SW480 (cell line): ENCODE results near the gene DELE1.
"Not testable (repeated sequence)": the region's sequence is repeated elsewhere in the genome, so short reads cannot be mapped to it uniquely, and the experiment has no call there.

Experiments used
- DNase-seq: peaks from one replicate; pipeline ENCODE4 v3.0.0-alpha.2; 2016; ENCODE audit warnings: low spot score

DELE1 gene

DNA sequence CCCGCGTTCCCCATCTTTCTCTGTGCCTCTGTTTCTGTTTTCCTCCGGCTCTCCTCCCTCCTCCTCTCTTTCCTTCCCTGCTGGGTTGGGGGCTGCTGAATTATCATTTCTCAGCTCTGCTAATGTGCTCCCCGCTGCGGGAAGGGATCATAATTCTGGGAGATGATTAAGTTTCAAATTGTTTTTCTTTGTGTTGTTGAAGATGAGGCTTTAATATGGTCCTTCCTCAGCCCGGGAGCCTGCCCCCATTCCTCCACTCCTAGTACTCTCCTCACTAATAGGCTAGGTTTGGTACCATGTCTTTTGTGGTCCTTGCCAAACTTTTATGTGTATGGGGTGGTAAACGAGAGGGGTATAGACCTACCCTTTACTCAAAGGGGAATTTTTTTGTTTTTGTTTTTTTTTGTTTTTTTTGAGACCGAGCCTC, 39.8 kb upstream of the DELE1 start:
- no peak for DNase-seq

DNA sequence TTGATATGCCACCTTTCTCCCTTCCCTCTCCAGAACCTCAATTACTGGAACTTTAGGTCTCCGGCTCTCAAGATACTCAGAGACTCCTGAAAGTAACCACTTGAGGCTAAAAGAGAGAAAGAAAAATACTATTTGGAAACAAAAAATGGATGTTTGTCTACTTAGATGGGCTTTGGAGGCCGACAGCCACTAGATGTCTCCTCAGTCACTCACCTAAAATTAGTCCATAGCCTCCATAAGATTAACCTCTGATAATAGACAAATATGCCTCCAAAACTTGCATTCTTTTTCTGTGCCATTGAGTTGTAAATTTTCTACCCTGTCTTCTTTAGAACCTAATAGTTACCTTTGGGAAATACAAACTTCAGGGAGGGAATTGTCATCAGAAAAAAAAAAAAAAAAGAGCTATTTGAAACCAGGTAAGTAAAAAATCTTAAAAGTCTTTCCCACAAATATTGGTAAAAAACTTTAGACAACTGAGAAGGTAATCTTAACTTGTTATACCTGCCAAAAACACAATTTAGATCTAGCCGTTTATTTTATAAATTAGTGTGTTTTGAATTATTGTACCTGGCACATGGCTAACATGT, 34.3 kb upstream of the DELE1 start:
- DNase-seq, result no peak

DNA sequence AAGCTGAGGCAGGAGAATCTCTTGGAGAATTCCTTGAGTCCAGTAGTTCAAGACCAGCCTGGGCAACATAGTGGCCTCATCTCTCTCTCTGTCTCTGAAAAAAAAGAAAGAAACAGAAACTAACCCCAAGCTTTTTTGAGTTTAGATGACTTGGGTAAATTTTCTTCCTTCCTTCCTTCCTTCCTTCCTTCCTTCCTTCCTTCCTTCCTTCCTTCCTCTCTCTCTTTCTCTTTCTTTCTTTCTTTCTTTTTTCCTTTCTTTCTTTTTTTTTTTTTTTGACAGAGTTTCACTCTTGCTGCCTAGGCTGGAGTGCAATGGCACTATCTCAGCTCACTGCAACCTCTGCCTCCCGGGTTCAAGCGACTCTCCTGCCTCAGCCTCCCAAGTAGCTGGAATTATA, 33.2 kb upstream of the DELE1 start:
- DNase-seq, result not testable (repeated sequence)

DNA sequence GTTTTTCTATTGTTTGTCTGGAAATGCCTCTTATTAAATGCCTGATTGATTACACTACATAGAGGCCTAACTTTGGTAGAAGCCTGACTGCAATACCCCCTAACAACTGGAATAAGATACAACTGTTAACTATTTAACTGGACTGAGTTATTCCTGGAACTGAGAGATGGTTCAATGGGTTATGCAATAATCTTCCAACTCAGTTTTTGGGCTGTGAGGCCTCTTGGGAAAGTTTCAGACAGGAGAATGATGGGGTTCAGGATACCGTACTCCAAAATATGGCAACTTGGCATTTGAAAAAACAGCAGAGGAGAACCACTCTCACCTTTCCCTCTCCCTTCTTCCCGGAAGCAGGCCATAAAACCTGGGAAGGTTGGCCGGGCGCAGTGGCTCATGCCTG, 26.2 kb upstream of the DELE1 start:
- DNase-seq, result no peak

DNA sequence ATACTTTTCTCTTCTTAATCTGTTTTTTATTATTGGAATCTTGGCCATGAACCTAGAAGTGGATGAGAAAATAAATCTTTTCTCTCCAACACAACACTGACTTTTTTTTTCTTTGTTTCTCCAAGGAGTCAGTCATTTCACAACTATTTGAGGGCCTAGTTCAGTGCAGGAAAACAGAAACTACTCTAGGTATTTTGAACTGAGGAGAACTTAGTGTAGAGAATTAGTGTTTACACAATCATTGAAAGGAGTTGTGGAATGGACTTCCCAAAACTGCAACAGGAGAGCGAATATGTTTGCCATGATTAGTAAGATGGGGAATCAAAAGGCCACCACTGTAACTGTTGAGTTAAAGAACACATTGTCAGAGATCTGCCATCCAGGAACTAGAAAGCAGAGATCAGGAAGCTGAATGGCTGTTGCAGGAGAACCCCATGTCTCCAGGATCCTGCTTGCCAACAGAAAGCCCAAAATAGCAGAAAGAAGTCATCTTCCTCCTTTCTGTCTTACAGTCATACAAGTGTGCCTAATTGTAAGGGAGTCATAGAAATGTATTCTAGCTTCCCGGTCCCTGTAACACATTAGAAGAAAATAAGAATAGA, 25.1 kb upstream of the DELE1 start:
- DNase-seq, result no peak

DNA sequence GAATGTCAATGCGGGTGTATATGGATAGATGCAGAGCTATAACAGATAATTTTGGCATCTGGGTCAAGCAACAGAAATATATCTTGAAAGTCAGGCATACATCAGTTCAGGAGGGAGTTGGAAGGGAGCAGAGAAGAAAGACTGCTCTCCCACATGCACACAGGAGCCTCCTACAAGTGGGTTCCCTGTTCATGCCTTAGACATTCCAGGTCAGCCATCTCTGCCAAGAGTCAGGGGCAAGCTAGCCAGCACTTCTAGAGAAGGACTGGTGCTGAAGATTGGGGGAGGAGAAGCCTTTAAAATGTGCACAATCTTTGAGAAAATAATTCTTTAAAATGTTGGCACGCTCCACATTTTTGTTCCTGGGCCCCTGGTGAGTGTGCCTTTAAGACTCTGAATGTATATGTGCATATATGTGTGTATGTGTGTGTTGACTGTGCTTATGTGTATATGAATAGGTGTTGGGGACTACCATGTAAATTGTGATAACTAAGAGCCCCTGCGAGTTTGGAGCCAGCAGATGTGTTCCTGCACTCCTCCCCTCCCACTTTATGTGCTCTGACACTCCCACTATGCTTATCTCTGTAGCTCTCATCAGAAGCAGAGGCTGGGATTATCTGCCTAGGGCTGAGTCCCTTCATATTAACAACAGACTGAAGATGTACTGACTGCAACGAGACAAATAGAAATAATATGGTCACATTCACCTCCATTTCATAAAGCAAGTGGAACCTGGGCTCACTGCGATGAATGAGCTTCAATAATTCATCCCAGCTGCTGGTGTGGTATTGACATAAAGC, 21.5 kb upstream of the DELE1 start:
- no peak for DNase-seq

DNA sequence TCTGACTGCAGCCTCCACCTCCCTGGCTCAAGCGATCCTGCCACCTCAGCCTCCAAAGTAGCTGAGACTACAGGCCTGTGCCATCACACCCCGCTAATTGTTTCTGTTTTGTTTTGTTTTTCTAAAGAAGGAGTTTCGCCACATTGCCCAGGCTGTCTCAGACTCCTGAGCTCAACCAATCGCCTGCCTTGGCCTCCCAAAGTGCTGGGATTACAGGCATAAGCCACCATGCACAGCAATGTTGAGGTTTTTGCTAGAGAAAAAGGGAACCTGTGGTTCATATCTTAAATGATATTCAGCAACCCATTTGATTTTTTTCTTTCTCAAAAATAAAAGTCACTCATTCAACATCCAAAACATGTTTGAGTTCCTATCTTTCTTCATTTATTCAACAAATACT, 20.4 kb upstream of the DELE1 start:
- DNase-seq, result no peak

DNA sequence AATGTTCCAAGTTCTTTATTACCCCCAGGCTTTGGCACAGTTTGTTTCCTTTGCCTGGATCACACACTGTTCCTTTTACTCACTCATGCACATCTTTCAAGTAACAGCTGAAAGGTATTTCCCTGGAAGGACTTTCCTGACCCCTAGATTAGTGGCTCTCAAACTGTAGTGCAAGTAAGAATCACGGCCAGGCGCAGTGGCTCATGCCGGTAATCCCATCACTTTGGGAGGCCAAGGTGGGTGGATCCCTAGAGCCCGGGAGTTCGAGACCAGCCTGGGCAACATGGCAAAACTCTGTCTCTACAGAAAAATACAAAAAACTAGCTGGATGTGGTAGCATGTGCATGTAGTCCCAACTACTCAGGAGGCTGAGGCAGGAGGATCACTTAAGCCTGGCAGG, 19.1 kb upstream of the DELE1 start:
- DNase-seq, result no peak

DNA sequence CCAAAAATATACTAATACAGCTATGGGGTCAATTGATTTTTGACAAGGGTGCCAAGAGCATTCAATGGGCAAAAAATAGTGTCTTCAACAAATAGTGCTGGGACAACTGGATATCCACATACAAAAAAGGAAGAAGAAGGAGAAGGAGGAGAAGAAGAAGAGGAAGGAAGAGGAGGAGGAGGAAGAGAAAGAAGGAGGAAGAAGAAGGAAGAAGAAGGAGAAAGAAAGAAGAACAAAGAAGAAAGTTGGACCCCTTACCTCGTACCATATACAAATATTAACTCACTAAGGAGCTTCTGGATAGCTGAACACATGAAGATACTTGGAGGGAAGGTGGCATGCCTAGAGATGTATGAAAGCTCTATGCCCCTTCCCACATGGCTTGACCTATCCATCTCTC, 17.2 kb upstream of the DELE1 start:
- DNase-seq, result no peak

DNA sequence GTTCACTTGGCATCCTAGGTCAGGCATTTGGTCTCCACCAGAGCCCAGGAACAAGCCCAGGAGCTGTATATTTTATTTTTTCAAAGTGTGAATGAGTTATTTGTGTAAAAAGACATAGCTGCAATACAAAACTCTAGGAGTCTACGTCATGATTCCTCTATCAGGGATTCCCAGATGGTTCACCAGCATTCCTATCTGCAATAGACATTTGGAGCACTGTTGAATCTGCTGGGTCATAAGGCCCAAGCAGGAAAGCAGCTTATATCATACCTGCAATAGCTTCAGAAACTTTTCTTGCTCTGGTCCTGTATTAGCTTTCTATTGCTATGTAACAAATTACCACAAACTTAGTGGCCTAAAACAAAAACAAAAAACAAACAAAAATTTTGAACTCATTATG, 16.7 kb upstream of the DELE1 start:
- DNase-seq, result no peak

DNA sequence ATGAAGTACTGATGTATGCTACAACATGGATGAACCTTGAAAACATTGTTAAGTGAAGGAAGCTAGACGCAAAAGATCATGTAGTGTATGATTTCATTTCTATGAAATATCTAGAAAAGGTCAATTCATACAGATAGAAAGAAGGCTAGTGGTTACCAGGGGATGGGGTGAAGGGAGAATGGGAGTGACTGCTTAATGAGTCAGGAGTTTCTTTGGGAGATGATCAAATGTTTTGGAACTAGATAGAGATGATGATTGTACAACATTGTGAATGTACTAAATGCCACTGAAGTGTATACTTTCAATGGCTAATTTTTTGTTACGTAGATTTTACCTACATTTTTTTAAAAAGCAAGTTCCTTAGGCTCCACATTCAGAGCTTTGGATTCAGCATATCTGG, 14.9 kb upstream of the DELE1 start:
- no peak for DNase-seq

DNA sequence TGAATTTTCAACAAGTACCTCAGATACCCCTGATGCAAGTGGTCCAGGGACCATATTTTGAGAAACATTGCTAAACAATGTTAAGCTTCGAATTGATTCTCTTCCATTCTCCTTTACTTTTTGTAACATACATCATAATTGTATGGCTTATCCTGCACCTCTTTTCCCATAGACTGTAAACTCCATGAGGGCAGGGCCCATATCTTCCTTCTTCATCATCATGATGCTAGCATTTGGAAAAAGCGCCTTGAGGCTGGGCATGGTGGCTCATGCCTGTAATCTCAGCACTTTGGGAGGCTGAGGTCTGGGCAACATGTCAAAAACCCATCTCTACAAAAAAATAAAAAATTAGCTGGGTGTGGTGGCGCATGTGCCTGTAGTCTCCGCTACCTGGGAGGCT, 14.5 kb upstream of the DELE1 start:
- DNase-seq, result no peak

DNA sequence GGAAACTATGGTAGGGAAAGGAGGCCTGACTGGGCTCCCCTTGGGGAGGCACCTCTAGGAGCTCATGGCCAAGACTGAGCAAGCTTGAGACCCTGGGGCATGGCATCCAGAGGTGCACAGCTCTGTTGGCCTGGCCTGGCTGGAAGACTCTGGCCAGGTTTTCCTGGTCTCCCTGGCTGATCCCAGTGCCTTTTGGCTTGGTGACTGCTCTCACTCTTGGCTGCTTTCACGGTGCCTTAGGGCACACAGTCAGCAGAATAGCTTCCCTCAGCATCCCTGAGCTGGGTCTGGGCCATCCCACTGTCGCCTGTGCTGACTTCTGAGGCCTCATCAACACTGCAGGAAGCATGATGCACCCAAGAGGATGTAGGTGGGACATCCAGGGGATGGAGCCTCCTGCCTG, 13.4 kb upstream of the DELE1 start:
- DNase-seq, result no peak

DNA sequence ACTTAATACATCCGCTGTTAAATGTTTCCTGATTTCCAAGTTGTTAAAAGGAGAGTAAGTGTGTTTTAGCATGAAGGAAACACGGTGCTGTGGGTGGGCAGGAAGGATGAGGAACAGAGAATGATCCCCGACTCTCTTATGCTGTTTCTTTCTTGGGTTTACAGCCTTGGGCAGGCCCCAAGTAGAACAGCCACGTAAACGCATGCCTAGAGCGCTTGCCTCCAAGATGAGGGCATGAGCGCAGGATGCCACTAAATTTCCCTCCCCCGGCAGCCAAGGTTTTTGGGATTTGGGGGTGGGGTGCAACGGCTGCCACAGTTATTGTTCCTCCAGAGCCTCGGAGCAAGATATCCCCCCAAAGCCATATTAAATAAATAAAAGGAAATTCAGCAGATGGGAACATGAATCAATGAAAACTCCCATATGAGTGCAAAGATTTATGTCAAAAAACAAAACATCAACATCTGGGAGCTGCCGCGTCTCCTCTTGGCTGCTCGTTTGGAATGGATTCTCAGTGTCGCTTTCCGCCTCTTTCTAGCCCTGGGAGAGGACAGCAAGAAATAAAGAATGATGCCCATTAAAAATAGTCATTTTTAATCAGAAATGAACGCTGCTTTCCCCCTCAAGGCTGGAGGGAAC, 10.0 kb upstream of the DELE1 start:
- no peak for DNase-seq

DNA sequence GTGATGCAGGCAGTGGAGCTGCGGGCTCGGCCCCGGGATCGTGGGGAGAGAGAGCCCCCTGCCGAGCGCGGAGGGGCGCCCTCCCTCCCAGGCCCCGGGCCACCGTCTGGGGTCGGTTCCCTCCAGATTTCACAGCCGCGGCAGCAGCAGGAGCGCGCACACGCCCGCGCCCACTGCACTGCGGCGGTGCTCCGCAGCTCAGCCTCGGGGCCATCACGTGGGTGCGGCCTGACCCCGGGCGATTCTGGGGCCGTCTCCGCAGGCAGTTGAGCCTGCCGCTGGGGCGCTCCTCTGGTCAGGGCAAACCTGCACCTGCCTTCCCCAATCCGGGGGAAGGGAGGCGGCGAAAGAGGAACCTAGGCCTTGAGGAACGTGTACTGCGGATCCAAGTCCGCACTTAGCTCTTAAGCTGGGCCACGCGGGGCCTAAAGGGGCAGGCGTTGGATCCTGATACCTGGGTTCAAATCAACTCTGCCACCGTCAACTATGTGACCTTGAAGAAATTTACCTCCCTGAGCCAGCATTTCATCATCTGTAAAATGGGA, 9.4 kb upstream of the DELE1 start:
- DNase-seq, result peak; percentile 49

DNA sequence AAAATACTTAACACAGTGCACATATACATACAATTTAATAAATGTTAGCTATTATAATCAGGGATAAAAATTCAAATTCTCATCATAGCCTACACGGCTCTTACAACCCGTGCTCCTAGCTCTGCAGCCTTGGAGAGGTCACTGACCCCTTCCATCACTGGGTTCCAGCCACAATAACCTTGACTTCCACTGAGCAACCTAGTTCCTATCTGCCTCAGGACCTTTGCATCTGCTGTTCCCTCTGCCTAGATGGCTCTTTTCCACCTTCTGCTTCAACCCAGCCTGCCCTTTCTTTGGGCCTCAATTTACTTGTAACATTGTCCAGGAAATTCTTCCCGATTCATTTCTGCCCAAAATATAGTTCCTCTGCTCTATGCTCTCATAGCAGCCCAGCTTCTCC, 8.9 kb upstream of the DELE1 start:
- no peak for DNase-seq

DNA sequence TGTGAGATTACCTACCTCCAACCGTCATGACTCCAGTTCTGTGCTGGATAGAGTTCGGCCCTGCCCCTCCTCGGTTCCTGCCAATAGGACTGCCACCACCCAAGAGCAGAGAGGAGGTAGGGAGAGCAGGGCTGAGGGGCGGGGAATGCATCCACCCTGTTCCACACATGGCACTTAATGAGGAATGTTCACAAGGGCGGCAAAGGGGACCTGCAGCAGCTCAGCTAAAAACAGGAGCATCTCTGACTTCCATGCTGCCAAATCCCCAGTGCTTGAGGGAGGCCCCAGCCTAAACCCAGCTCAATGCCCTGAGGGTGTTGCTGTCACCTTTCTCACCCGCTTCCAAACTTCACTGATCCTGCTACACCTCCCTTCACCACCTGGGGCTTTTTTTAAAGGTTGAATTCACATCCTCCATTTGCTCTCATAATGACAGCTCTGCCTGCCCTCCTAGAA, 7.8 kb upstream of the DELE1 start:
- DNase-seq, result no peak

DNA sequence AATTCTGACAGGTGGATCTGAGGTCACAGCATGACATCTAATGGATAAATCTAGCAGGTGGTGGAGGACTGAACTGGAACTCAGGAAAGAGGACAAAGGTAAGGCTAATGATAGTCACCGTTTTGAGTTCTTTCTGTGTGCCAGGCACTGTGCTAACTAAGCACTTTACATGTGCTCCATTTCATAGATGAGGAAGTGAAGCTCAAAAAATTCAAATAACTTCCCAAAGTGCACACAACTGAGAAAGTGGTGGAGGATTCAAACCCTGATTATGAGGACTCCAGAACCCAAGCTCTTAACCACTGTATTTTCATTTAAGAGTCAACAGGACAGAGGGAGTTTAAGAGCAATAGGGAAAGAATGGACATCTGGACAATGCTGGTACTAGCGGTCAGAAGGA, 7.1 kb upstream of the DELE1 start:
- no peak for DNase-seq

DNA sequence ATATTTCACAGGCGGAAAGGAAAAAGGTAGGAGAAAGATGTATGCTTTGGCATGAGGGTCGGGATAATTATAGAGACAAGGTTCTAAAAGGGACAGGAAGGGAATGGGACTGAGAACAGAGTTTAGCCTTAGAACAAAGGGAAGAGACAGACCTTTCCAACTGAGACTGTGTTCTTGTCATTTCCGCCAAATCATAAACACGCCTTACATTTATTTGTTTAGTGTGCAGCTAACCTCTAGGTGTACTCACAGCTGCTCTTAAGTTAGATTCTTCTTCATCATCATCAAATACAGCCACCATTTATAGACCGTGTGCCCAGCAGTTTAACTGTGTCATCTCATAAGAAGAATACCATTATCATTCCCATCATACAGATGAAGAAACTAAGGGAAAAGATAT, 5.9 kb upstream of the DELE1 start:
- no peak for DNase-seq

DNA sequence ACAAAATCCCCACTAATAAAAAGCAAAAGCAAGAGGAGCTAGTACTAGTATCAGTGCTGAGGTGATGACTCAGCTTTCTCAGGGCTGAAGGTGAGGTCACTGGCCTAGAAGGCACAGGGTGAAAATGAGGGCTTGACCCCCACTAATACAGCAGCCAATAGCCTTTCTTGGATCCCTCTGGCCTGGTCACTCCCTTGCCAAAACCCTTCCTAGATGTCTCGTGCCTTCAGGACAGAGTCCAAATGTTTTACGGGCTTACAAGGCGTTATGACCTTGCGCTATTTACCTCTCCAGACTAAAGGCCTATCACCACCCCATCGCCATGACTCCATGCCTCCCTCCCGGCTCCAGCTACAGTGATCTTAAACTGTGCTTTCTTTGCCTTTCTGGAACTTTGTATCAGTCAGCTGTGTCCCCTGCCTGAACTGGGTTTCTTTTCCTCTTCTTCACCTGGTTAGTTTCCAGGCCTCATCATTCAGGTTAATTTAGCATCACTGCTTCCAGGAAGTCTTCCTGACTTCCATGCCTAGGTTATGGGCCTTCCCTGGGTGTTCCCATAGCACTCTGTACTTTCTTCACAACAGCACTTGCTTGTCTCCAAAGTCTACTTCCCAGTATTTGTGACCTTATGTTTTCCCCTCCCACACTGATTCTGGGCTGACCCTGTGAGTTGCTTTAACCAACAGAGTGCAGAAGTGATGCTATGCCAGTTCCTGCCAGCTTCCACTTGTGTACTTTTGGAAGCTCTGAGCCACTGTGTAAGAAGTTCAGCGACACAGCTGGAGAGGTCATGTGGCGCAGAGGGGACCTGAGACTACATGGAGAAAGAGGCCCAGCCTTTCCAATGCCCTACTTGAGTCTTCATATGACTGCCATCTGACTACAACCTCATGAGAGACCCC, 4.2 kb upstream of the DELE1 start:
- DNase-seq, result no peak

DNA sequence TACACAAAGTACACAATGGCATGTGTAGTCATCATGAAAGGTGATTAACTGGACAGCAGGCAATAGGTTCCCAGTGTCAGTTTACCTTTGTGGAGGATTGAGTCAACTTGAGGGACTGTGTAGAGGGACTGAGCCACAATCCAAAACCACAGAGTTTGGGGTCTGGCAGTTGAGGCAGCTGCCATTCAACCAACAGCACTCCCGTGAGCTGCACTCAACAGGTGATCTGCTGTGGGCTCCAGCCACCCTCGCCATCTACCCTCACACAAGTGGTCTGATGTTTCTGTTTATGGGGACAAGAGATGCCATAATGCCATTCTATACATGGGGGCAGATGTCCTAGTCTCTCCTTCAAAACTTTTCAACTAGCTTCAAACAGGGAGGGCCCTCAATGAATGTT, 2.9 kb upstream of the DELE1 start:
- no peak for DNase-seq
